Measurements from ENCODE around the gene NOSTRIN. TPM values are rescaled to one million over a fixed set of nuclear protein-coding genes. Genes with fewer than 3 reads are reported as not detected.

The NOSTRIN gene
- total and polyA plus RNA-seq, 9 donors, result 10.0 to 29.8 (median 20.0) TPM

GRCh38 chr2:168793596-168793995, 8.8 kb upstream of the NOSTRIN start:
- Histone ChIP-seq H3K4me1 (ENCODE audit: insufficient read depth) (no peaks in the 10 kb centered on the region), H3K36me3 (no peaks in the 10 kb centered on the region), H3K27ac (no peak overlapping the region), H3K4me3 (no peak overlapping the region), H3K9me3 (no peaks in the 10 kb centered on the region), H3K27me3 (no peaks in the 10 kb centered on the region)
- TF ChIP-seq EP300 (IDR thresholded peaks at IDR 0.05) (no peak), CTCF (IDR thresholded peaks at IDR 0.05) (no peak), POLR2A (IDR thresholded peaks at IDR 0.05) (no peak)
- DNase-seq, result no peak
- intact Hi-C loops (cut with DNase I), result no loop called here
- WGBS, 3 donors, result 50 to 72% (median 50%) methylated on average over 2 of the region's 2 CpGs

GRCh38 chr2:168794968-168795367, 7.5 kb upstream of the NOSTRIN start:
- no peaks in the 10 kb centered on the region for H3K9me3 ChIP-seq
- 66 to 91% (median 67%) methylated on average over 1 of the region's 1 CpG for WGBS, 3 donors
- H3K36me3 ChIP-seq, result no peaks in the 10 kb centered on the region
- intact Hi-C loops (cut with DNase I), result no loop called here
- no peak overlapping the region for H3K27ac ChIP-seq
- no peak overlapping the region for H3K4me3 ChIP-seq
- no peak for DNase-seq
- H3K4me1 ChIP-seq (ENCODE audit: insufficient read depth), result no peaks in the 10 kb centered on the region
- H3K27me3 ChIP-seq, result no peaks in the 10 kb centered on the region
- TF ChIP-seq CTCF (IDR thresholded peaks at IDR 0.05) (no peak), POLR2A (IDR thresholded peaks at IDR 0.05) (no peak), EP300 (IDR thresholded peaks at IDR 0.05) (no peak)

- H3K4me1 ChIP-seq (ENCODE audit: insufficient read depth), result no peaks in the 10 kb centered on the region
- no peaks in the 10 kb centered on the region for H3K36me3 ChIP-seq
- DNase-seq, result no peak
- no peak for TF ChIP-seq EP300 (IDR thresholded peaks at IDR 0.05)
- no peak overlapping the region for H3K4me3 ChIP-seq
- WGBS, 3 donors, result 87 to 89% (median 88%) methylated on average over 9 of the region's 9 CpGs
- no peaks in the 10 kb centered on the region for H3K27me3 ChIP-seq
- no peak overlapping the region for H3K27ac ChIP-seq
- intact Hi-C loops (cut with DNase I), result no loop called here
- no peaks in the 10 kb centered on the region for H3K9me3 ChIP-seq
These were observed 6.3 kb upstream of the NOSTRIN start for GRCh38 chr2:168796090-168796577.

GRCh38 chr2:168796583-168797285, 5.7 kb upstream of the NOSTRIN start:
- TF ChIP-seq POLR2A (IDR thresholded peaks at IDR 0.05), result no peak
- no peak for TF ChIP-seq EP300 (IDR thresholded peaks at IDR 0.05)
- no peak for TF ChIP-seq CTCF (IDR thresholded peaks at IDR 0.05)
- 54 to 57% (median 56%) methylated on average over 8 of the region's 8 CpGs for WGBS, 3 donors
- intact Hi-C loops (cut with DNase I), result no loop called here

GRCh38 chr2:168797286-168797655, 5.2 kb upstream of the NOSTRIN start:
- intact Hi-C loops (cut with DNase I), result no loop called here
- DNase-seq, result no peak
- Histone ChIP-seq H3K27ac (no peak overlapping the region), H3K9me3 (no peaks in the 10 kb centered on the region), H3K36me3 (no peaks in the 10 kb centered on the region), H3K27me3 (no peaks in the 10 kb centered on the region), H3K4me3 (no peak overlapping the region), H3K4me1 (ENCODE audit: insufficient read depth) (peaks cover 1% of the 10 kb centered on the region)
- TF ChIP-seq EP300 (IDR thresholded peaks at IDR 0.05) (no peak), POLR2A (IDR thresholded peaks at IDR 0.05) (no peak), CTCF (IDR thresholded peaks at IDR 0.05) (no peak)

More at GRCh38 chr2:168796583-168797285, 5.7 kb upstream of the NOSTRIN start:
- Histone ChIP-seq H3K4me3 (no peak overlapping the region), H3K27me3 (no peaks in the 10 kb centered on the region), H3K9me3 (no peaks in the 10 kb centered on the region), H3K36me3 (no peaks in the 10 kb centered on the region), H3K4me1 (ENCODE audit: insufficient read depth) (no peaks in the 10 kb centered on the region), H3K27ac (no peak overlapping the region)
- no peak for DNase-seq

Data from ovary (tissue), 9 donors.